AG09309 (cell line): ENCODE measurements around the gene SYT17.

Source experiments
- DNase-seq: peaks from one replicate; pipeline ENCODE4 v3.0.0-alpha.2; 2010; ENCODE audit warnings: low read depth
- H3K4me3 ChIP-seq: 2 replicates; pipeline ENCODE4 v1.5.1; 2011; ENCODE audit warnings: mild to moderate bottlenecking, low read depth, low read length, moderate library complexity; ENCODE audit not compliant: control insufficient read depth
- TF ChIP-seq, protein P1 (sequence below): IDR thresholded peaks from 2 replicates; pipeline ENCODE4 v1.5.1; 2011; ENCODE audit warnings: mild to moderate bottlenecking, low read depth, low read length, inconsistent platforms; ENCODE audit not compliant: insufficient read depth, control insufficient read depth; ENCODE audit errors: missing control alignments

The SYT17 gene

DNA sequence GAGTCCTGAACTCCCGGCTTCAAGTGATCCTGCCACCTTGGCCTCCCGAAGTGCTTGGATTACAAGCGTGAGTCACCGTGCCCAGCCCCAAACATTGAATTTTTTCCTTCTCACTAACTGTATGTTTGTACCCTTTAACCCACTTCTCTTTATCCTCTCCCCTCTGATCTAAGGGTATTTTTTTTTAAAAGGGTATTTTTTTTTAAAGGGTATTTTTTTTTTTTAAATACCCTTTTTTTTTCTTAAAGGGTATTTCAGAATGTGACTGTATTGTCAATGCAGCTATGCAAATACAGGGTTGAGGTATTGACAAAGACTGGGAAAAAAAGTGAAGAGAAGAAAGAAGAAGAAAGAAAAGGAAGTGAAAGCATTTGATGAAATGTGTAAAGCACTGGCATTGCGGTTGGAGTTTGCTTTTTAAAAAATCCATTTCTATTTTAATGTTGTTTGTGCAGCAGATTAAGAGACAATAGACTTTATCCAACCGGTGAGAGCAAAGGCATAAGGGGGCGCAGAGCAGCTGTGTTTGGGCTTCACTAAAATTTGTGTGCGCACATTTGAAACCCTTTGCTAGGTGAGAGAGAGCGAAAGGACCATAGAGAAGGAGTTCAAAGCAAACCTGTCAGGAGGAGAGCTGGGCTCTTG lies 42.4 kb downstream of the SYT17 start:
- no peak for DNase-seq
- no peak overlapping the region for H3K4me3 ChIP-seq
- TF ChIP-seq, protein P1, sequence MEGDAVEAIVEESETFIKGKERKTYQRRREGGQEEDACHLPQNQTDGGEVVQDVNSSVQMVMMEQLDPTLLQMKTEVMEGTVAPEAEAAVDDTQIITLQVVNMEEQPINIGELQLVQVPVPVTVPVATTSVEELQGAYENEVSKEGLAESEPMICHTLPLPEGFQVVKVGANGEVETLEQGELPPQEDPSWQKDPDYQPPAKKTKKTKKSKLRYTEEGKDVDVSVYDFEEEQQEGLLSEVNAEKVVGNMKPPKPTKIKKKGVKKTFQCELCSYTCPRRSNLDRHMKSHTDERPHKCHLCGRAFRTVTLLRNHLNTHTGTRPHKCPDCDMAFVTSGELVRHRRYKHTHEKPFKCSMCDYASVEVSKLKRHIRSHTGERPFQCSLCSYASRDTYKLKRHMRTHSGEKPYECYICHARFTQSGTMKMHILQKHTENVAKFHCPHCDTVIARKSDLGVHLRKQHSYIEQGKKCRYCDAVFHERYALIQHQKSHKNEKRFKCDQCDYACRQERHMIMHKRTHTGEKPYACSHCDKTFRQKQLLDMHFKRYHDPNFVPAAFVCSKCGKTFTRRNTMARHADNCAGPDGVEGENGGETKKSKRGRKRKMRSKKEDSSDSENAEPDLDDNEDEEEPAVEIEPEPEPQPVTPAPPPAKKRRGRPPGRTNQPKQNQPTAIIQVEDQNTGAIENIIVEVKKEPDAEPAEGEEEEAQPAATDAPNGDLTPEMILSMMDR = no peak

DNA sequence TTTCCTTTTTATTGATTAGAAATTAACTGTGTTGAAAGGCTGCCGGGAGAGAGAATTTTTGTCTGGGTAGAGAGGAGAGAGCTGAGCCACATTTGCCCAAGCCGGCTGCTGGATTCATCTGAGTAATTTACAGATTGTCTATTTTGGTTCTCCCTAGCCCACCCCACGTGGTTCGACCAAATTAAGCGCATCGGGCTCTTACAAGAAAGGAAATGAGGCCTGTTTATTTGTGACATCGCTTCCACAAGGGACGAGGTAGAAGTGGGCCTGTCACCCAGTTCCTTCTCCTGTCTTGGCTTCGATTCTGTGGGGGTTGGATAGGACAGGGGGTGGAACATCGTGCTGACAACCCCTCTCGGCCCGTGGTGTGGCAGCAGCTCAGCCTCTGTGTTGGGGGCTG lies 42.9 kb downstream of the SYT17 start:
- TF ChIP-seq, protein P1 = no peak
- H3K4me3 ChIP-seq = no peak overlapping the region
- DNase-seq = no peak

DNA sequence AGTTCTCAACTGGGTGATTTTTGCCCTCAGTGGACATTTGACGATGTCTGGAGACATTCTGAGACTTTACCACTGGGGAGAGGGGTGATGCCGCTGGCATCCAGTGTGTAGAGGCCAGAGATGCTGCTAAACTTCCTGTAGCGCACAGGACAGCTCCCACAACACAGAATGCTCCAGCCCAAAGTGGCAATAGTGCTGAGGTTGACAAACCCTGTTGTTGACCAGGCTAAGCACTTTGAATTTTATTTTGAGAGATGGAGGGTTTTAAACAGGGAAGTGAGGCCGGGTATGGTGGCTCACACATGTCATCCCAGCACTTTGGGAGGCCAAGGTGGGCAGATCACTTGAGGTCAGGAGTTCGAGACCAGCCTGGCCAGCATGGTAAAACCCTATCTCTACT lies 44.0 kb downstream of the SYT17 start:
- TF ChIP-seq, protein P1 = no peak
- DNase-seq = no peak

DNA sequence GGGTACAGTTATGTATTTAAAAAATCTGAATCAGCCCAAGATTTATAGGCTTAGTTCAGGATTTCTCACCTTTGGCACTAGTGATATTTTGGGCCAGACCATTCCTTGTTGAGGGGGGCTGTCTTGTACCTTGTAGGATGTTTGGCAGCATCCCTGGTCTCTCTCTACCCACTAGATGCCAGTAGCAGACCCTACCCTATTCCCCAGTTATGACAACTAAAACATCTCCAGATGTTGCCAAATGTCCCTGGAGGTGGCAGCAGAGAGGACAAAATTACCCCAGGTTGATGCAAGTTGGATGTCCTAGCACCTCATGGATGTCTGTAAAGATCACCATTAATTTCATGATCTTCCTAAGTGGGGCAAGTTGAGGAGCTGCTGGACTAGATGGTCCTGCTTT lies 45.8 kb downstream of the SYT17 start:
- DNase-seq = no peak
- H3K4me3 ChIP-seq = no peak overlapping the region

More for the DNA sequence above, 44.0 kb downstream of the SYT17 start:
- no peak overlapping the region for H3K4me3 ChIP-seq

DNA sequence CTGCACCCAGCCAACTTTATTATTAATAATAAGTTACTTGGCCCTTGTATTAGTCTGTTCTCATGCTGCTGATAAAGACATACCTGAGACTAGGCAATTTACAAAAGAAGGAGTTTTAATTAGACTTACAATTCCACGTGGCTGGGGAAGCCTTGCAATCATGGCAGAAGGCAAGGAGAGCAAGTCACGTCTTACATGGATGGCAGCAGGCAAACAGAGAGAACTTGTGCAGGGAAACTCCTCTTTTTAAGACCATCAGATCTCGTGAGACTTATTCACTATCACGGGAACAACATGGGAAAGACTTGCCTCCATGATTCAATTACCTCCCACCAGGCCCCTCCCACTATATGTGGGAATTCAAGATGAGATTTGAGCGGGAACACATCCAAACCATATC lies 47.7 kb downstream of the SYT17 start:
- TF ChIP-seq, protein P1 = no peak
- no peak overlapping the region for H3K4me3 ChIP-seq
- no peak for DNase-seq

More for the DNA sequence above, 45.8 kb downstream of the SYT17 start:
- TF ChIP-seq, protein P1 = no peak

DNA sequence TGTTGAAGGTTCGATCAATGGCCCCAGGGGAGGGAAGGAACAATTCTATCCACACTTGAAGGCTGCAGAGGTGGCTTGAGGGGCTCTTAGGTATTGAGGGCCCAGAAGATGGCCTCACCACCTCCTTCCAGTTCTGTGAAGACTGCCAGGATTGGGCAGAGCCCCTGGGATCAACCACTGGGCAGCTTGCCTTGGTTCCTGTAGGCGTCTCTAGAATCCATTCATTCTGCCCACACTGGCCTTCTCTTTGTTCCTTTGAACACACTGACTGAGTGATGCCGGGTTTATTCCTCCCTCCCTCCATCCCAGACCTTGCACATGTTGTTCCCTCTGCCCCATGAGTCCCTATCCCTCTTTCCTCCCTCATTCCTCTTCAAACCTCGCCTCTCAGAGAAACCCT lies 50.5 kb downstream of the SYT17 start:
- no peak for DNase-seq
- TF ChIP-seq, protein P1 = no peak
- H3K4me3 ChIP-seq = no peak overlapping the region
